K562 (cell line): ENCODE measurements around the gene POLDIP3. TPM values are rescaled to one million over a fixed set of nuclear protein-coding genes. Genes with fewer than 3 reads are reported as not detected.
A peak's percentile ranks its signal among the peaks of the same experiment; 100 is the strongest.

Experiments used
- DDX20 ChIP-seq: fragments of 450-650 bp; IDR thresholded peaks from 2 replicates; pipeline ENCODE4 v1.6.1; 2016; ENCODE audit warnings: missing genetic modification characterization, low read depth, mild to moderate bottlenecking, missing compliant biosample characterization, moderate library complexity
- MCM3 ChIP-seq: fragments of 450-650 bp; IDR thresholded peaks from 2 replicates; pipeline ENCODE4 v1.6.1; 2016
- MEF2A ChIP-seq: IDR thresholded peaks from 2 replicates; pipeline ENCODE4 v1.6.1; 2011; ENCODE audit warnings: low read depth, mild to moderate bottlenecking, low read length, moderate library complexity; ENCODE audit not compliant: control insufficient read depth
- MGA ChIP-seq: fragments of 450-650 bp; IDR thresholded peaks from 2 replicates; pipeline ENCODE4 v1.6.1; 2016; ENCODE audit warnings: mild to moderate bottlenecking, moderate library complexity
- POLR2AphosphoS5 ChIP-seq: IDR thresholded peaks from 2 replicates; pipeline ENCODE4 v1.6.1; 2011; ENCODE audit warnings: mild to moderate bottlenecking, low read depth, low read length, moderate library complexity; ENCODE audit not compliant: control insufficient read depth, insufficient read depth
- POLR2G ChIP-seq: fragments of 200-400 bp; formaldehyde crosslinking; IDR thresholded peaks from 2 replicates; pipeline ENCODE4 v1.6.1; 2017; ENCODE audit warnings: low read depth, mild to moderate bottlenecking, antibody characterized with exemption, low read length, moderate library complexity
- SMARCA4 ChIP-seq: fragments of 450-650 bp; IDR thresholded peaks from 2 replicates; pipeline ENCODE4 v1.6.1; 2016
- polyA plus RNA-seq, 8 experiments: library from polyadenylated mRNA; depleted of rRNA in 4 of 8; stranded (reverse) in 5 of 8; unstranded in 3 of 8; fragments of >200 nt; fragmentation: Nextera tagmentation in 2 of 8; fragmentation: Illumina TruSeq in 1 of 8; extraction: Ambion mirVana in 2 of 8; extraction: Trizol in 1 of 8; gene quantifications; 2 replicates each; pipeline versions ENCODE4 v1.2.1 to v1.2.3, GENCODE V29; 2011 to 2014; ENCODE audit warnings: inconsistent platforms in 1 of 8, missing spikeins in 1 of 8
- total RNA-seq, 7 experiments: library from RNA; depleted of rRNA in 6 of 7; stranded (reverse); fragments of >200 nt in 6 of 7; fragmentation: Illumina TruSeq in 2 of 7; extraction: Trizol in 2 of 7; gene quantifications; 2 replicates each; pipeline versions ENCODE4 v1.2.1 to v1.2.3, GENCODE V29; 2011 to 2021; ENCODE audit warnings: low replicate concordance in 1 of 7

POLDIP3 gene
- total and polyA plus RNA-seq, 9 of the 15 experiments (the other 6 are each of a cell fraction or from before 2014, with no cell fraction given), result 14.3 to 53.0 (median 26.3) TPM

- TF ChIP-seq MGA (no peak), SMARCA4 (no peak), DDX20 (tag) (no peak), MEF2A (no peak), MCM3 (no peak), POLR2AphosphoS5 (peak; percentile 60; the same call in 1 of the 2 replicates), POLR2G (peak; percentile 93)
These were observed 61.0 kb downstream of the POLDIP3 start, which contains the start of gene SERHL2 (continued) for GRCh38 chr22:42553475-42554361.
